ENCODE measurements around the gene RAET1G. TPM values are rescaled to one million over a fixed set of nuclear protein-coding genes. Genes with fewer than 3 reads are reported as not detected.

Gene RAET1G
- total and polyA plus RNA-seq, 2 of the 13 experiments (the other 11 are each of a cell fraction or from before 2014, with no cell fraction given) = not detected

DNA sequence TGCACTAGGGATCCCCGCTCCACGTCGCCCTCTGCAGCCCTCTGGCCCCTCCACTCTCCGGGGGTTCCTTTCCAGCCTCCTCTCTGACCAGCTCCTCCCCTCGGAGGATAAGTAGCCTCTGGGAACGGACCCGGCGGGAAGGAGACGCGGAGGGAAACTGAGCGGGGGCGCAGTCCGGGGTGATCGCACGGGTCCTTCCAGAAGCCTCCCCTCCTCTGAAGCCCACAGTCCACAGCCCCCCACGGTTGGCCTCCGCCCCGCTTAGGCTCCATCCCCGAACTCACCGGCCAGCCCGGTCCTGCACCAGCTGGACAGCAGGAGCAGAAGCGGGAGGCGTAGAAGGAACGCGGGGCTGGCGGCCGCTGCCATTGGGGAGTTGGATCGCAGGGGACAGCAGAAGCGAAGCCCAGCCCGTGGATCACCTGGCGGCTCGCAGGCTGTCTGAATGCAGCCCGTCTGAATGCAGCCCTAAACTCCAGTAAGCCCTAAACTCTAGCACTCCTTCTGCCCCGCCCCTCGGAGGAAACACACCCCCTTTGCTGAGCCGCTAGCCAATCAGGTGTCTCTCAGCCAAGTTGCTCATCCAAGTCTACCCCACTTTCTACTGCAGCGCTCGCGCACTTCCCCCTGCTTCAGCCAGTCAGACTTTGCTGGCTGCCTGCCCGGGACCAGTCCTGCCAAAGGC lies at the start of gene RAET1G (continued):
- TF ChIP-seq, protein P1, sequence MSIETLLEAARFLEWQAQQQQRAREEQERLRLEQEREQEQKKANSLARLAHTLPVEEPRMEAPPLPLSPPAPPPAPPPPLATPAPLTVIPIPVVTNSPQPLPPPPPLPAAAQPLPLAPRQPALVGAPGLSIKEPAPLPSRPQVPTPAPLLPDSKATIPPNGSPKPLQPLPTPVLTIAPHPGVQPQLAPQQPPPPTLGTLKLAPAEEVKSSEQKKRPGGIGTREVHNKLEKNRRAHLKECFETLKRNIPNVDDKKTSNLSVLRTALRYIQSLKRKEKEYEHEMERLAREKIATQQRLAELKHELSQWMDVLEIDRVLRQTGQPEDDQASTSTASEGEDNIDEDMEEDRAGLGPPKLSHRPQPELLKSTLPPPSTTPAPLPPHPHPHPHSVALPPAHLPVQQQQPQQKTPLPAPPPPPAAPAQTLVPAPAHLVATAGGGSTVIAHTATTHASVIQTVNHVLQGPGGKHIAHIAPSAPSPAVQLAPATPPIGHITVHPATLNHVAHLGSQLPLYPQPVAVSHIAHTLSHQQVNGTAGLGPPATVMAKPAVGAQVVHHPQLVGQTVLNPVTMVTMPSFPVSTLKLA (IDR thresholded peaks at IDR 0.05) = no peak
- TF ChIP-seq IKZF4 (CRISPR knock-in tag; IDR thresholded peaks at IDR 0.05; ENCODE audit: borderline replicate concordance, low read depth, not compliant biosample characterization) = peak; percentile 16
- TF ChIP-seq ZNF577 (CRISPR knock-in tag; IDR thresholded peaks at IDR 0.05; ENCODE audit: borderline replicate concordance, low read depth) = no peak
- TF ChIP-seq CREM (IDR thresholded peaks at IDR 0.05) = no peak
- no peak for TF ChIP-seq CREM (CRISPR knock-in tag; IDR thresholded peaks at IDR 0.05)
- no peak for TF ChIP-seq AHR (CRISPR knock-in tag; IDR thresholded peaks at IDR 0.05)
- no peak for TF ChIP-seq MAZ (IDR thresholded peaks at IDR 0.05; ENCODE audit: borderline replicate concordance, low read depth, low read length)
- peak; percentile 63; the same call in 1 of the 2 replicates for TF ChIP-seq MAZ (CRISPR knock-in tag; IDR thresholded peaks at IDR 0.05; ENCODE audit: low read depth)
- TF ChIP-seq ZBTB8A (CRISPR knock-in tag; IDR thresholded peaks at IDR 0.05; ENCODE audit: borderline replicate concordance, low read depth) = no peak
- TF ChIP-seq SMAD1 (CRISPR knock-in tag; IDR thresholded peaks at IDR 0.05; ENCODE audit: borderline replicate concordance, low read depth) = no peak
- no peak for TF ChIP-seq CCAR2 (optimal IDR thresholded peaks at IDR 0.05; ENCODE audit: low read depth, low read length)
- no peak for TF ChIP-seq NBN (conservative IDR thresholded peaks at IDR 0.05)
- no peak for TF ChIP-seq CREB1 (IDR thresholded peaks at IDR 0.05)
- no peak for TF ChIP-seq CREB1 (CRISPR knock-in tag; IDR thresholded peaks at IDR 0.05)
- no peak for TF ChIP-seq EHMT2 (IDR thresholded peaks at IDR 0.05; ENCODE audit: borderline replicate concordance, low read depth, low read length)
- TF ChIP-seq, protein P2, sequence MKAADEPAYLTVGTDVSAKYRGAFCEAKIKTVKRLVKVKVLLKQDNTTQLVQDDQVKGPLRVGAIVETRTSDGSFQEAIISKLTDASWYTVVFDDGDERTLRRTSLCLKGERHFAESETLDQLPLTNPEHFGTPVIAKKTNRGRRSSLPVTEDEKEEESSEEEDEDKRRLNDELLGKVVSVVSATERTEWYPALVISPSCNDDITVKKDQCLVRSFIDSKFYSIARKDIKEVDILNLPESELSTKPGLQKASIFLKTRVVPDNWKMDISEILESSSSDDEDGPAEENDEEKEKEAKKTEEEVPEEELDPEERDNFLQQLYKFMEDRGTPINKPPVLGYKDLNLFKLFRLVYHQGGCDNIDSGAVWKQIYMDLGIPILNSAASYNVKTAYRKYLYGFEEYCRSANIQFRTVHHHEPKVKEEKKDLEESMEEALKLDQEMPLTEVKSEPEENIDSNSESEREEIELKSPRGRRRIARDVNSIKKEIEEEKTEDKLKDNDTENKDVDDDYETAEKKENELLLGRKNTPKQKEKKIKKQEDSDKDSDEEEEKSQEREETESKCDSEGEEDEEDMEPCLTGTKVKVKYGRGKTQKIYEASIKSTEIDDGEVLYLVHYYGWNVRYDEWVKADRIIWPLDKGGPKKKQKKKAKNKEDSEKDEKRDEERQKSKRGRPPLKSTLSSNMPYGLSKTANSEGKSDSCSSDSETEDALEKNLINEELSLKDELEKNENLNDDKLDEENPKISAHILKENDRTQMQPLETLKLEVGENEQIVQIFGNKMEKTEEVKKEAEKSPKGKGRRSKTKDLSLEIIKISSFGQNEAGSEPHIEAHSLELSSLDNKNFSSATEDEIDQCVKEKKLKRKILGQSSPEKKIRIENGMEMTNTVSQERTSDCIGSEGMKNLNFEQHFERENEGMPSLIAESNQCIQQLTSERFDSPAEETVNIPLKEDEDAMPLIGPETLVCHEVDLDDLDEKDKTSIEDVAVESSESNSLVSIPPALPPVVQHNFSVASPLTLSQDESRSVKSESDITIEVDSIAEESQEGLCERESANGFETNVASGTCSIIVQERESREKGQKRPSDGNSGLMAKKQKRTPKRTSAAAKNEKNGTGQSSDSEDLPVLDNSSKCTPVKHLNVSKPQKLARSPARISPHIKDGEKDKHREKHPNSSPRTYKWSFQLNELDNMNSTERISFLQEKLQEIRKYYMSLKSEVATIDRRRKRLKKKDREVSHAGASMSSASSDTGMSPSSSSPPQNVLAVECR (CRISPR knock-in tag; IDR thresholded peaks at IDR 0.05; ENCODE audit: borderline replicate concordance) = peak; percentile 15; the same call in 1 of the 2 replicates
- peak; percentile 29; the same call in 1 of the 2 replicates for TF ChIP-seq ZNF619 (CRISPR knock-in tag; IDR thresholded peaks at IDR 0.05)
- TF ChIP-seq, protein P3, sequence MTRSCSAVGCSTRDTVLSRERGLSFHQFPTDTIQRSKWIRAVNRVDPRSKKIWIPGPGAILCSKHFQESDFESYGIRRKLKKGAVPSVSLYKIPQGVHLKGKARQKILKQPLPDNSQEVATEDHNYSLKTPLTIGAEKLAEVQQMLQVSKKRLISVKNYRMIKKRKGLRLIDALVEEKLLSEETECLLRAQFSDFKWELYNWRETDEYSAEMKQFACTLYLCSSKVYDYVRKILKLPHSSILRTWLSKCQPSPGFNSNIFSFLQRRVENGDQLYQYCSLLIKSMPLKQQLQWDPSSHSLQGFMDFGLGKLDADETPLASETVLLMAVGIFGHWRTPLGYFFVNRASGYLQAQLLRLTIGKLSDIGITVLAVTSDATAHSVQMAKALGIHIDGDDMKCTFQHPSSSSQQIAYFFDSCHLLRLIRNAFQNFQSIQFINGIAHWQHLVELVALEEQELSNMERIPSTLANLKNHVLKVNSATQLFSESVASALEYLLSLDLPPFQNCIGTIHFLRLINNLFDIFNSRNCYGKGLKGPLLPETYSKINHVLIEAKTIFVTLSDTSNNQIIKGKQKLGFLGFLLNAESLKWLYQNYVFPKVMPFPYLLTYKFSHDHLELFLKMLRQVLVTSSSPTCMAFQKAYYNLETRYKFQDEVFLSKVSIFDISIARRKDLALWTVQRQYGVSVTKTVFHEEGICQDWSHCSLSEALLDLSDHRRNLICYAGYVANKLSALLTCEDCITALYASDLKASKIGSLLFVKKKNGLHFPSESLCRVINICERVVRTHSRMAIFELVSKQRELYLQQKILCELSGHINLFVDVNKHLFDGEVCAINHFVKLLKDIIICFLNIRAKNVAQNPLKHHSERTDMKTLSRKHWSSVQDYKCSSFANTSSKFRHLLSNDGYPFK (CRISPR knock-in tag; IDR thresholded peaks at IDR 0.05; ENCODE audit: borderline replicate concordance) = peak; percentile 22; the same call in 1 of the 2 replicates
- no peak for TF ChIP-seq ZNF143 (CRISPR knock-in tag; IDR thresholded peaks at IDR 0.05)
- no peak for TF ChIP-seq GPN1 (CRISPR knock-in tag; IDR thresholded peaks at IDR 0.05; ENCODE audit: borderline replicate concordance)
- peak; percentile 37; the same call in 1 of the 2 replicates for TF ChIP-seq ZNF232 (CRISPR knock-in tag; IDR thresholded peaks at IDR 0.05; ENCODE audit: borderline replicate concordance)
- TF ChIP-seq SP5 (CRISPR knock-in tag; IDR thresholded peaks at IDR 0.05; ENCODE audit: borderline replicate concordance, low read depth) = peak; percentile 42; the same call in 1 of the 2 replicates
